MM.1S (cell line): ENCODE data around the gene A4GALT.

Experiments used
- EZH2 ChIP-seq: fragments of 300-600 bp; sonication (generic); optimal IDR thresholded peaks from 2 replicates; pipeline ENCODE3; 2017; ENCODE audit warnings: low read depth, mild to moderate bottlenecking, antibody characterized with exemption, low read length, mixed read lengths
- EZH2phosphoT487 ChIP-seq: fragments of 300-600 bp; sonication (generic); IDR thresholded peaks from 2 replicates; pipeline ENCODE4 v1.6.1; 2018; ENCODE audit warnings: antibody characterized with exemption, low read length
- TF ChIP-seq, protein P1 (sequence below): fragments of 300-600 bp; sonication (generic); IDR thresholded peaks from 2 replicates; pipeline ENCODE4 v1.5.1; 2016; ENCODE audit warnings: antibody characterized with exemption, low read length, mixed read lengths

DNA sequence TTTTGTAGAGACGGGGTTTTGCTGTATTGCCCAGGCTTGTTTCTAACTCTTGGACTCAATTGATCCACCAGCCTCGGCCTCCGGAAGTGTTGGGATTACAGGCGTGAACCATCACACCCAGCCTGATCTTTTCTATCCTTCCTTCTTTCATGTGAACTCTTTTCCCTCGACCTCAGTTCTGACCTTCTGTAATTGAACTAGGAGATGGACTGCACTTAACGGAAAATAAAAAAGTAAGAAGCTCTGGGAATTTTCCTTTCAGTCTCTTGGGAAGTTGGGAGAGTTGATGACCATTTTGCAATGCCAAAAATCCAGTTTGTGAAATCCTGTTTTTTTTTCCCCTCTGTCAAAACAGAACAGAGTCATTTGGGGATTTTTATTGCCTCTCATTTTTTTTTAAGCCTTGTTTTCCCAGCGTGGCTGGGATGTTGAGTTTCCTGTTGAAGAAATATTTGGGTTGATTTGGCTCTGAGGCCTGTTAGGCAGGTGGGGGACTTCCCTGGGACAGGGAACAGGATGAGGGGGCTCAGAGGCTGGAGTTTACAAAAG lies 44.5 kb downstream of the A4GALT start:
- TF ChIP-seq, protein P1, sequence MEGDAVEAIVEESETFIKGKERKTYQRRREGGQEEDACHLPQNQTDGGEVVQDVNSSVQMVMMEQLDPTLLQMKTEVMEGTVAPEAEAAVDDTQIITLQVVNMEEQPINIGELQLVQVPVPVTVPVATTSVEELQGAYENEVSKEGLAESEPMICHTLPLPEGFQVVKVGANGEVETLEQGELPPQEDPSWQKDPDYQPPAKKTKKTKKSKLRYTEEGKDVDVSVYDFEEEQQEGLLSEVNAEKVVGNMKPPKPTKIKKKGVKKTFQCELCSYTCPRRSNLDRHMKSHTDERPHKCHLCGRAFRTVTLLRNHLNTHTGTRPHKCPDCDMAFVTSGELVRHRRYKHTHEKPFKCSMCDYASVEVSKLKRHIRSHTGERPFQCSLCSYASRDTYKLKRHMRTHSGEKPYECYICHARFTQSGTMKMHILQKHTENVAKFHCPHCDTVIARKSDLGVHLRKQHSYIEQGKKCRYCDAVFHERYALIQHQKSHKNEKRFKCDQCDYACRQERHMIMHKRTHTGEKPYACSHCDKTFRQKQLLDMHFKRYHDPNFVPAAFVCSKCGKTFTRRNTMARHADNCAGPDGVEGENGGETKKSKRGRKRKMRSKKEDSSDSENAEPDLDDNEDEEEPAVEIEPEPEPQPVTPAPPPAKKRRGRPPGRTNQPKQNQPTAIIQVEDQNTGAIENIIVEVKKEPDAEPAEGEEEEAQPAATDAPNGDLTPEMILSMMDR: no peak
- TF ChIP-seq EZH2phosphoT487 (no peak), EZH2 (no peak)
